Measurements from ENCODE around the gene MIEF2. TPM values are rescaled to one million over a fixed set of nuclear protein-coding genes. Genes with fewer than 3 reads are reported as not detected.

Gene MIEF2
- total and polyA plus RNA-seq, 8 donors: 5.8 to 11.1 (median 9.1) TPM

GRCh38 chr17:18277076-18277475, 16.6 kb downstream of the MIEF2 start:
- 75 to 97% methylated on average over 1 of the region's 1 CpG for WGBS, 2 donors
- no peaks in the 10 kb centered on the region for H3K4me1 ChIP-seq
- peaks cover under 1 to 59% (median 18%) of the 10 kb centered on the region in 3 donors for H3K36me3 ChIP-seq
- FAIRE-seq (no peak), ATAC-seq (no peak), DNase-seq (peak in 1 of 6 donors; percentile 1)
- H3K9me3 ChIP-seq: no peaks in the 10 kb centered on the region
- no peaks in the 10 kb centered on the region for H3K27me3 ChIP-seq
- H3K4me3 ChIP-seq: no peak overlapping the region
- intact Hi-C loops (cut with DNase I): no loop called here
- TF ChIP-seq CTCF (IDR thresholded peaks at IDR 0.05): no peak
- H3K27ac ChIP-seq: no peak overlapping the region

GRCh38 chr17:18278867-18279266, 18.4 kb downstream of the MIEF2 start:
- no peak overlapping the region for H3K27ac ChIP-seq
- 89 to 91% methylated on average over 3 of the region's 3 CpGs for WGBS, 2 donors
- ATAC-seq (no peak), DNase-seq (no peak), FAIRE-seq (no peak)
- H3K9me3 ChIP-seq: no peaks in the 10 kb centered on the region
- no peak overlapping the region for H3K4me3 ChIP-seq
- H3K4me1 ChIP-seq: no peaks in the 10 kb centered on the region
- no peaks in the 10 kb centered on the region for H3K27me3 ChIP-seq
- H3K36me3 ChIP-seq: peaks cover 4 to 71% (median 23%) of the 10 kb centered on the region in 3 donors
- intact Hi-C loops (cut with DNase I): no loop called here
- TF ChIP-seq CTCF (IDR thresholded peaks at IDR 0.05): no peak

GRCh38 chr17:18280249-18280648, 19.8 kb downstream of the MIEF2 start:
- DNase-seq (peak in 1 of 6 donors; percentile 19), FAIRE-seq (no peak), ATAC-seq (no peak)
- Histone ChIP-seq H3K27me3 (no peaks in the 10 kb centered on the region), H3K36me3 (peaks cover 4 to 74% (median 23%) of the 10 kb centered on the region in 3 donors), H3K4me1 (no peaks in the 10 kb centered on the region), H3K4me3 (no peak overlapping the region), H3K27ac (no peak overlapping the region), H3K9me3 (no peaks in the 10 kb centered on the region)
- intact Hi-C loops (cut with DNase I): no loop called here
- no peak for TF ChIP-seq CTCF (IDR thresholded peaks at IDR 0.05)
- WGBS, 2 donors: 95% methylated on average over 4 of the region's 4 CpGs

- DNase-seq (peak in 1 of 6 donors; percentile 34), FAIRE-seq (no peak), ATAC-seq (no peak)
- no peak overlapping the region for H3K4me3 ChIP-seq
- no peaks in the 10 kb centered on the region for H3K9me3 ChIP-seq
- H3K4me1 ChIP-seq: no peaks in the 10 kb centered on the region
- TF ChIP-seq CTCF (IDR thresholded peaks at IDR 0.05): no peak
- no peaks in the 10 kb centered on the region for H3K27me3 ChIP-seq
- no peak overlapping the region for H3K27ac ChIP-seq
- intact Hi-C loops (cut with DNase I): no loop called here
- 51 to 58% methylated on average over 5 of the region's 5 CpGs for WGBS, 2 donors
- peaks cover 7 to 74% (median 23%) of the 10 kb centered on the region in 3 donors for H3K36me3 ChIP-seq
These were observed 20.4 kb downstream of the MIEF2 start for GRCh38 chr17:18280766-18281371.

GRCh38 chr17:18281788-18282187, 21.3 kb downstream of the MIEF2 start:
- H3K4me3 ChIP-seq: no peak overlapping the region
- no peak overlapping the region for H3K27ac ChIP-seq
- peak in 1 of 6 donors; percentile 3 for DNase-seq
- H3K9me3 ChIP-seq: no peaks in the 10 kb centered on the region
- H3K36me3 ChIP-seq: peaks cover 7 to 74% (median 23%) of the 10 kb centered on the region in 3 donors
- intact Hi-C loops (cut with DNase I): no loop called here
- no peaks in the 10 kb centered on the region for H3K27me3 ChIP-seq
- no peak for TF ChIP-seq CTCF (IDR thresholded peaks at IDR 0.05)
- no peak for FAIRE-seq
- no peaks in the 10 kb centered on the region for H3K4me1 ChIP-seq
- no peak for ATAC-seq
- WGBS, 2 donors: 94 to 95% methylated on average over 6 of the region's 6 CpGs
